GM21619 (cell line): ENCODE measurements around the gene TRMT61A.

ENCODE experiments used
- ATAC-seq: cut with Tn5 transposase; IDR thresholded peaks from one replicate; pipeline ENCODE4 v1.9.1; 2021; ENCODE audit not compliant: unreplicated experiment

Gene TRMT61A

DNA sequence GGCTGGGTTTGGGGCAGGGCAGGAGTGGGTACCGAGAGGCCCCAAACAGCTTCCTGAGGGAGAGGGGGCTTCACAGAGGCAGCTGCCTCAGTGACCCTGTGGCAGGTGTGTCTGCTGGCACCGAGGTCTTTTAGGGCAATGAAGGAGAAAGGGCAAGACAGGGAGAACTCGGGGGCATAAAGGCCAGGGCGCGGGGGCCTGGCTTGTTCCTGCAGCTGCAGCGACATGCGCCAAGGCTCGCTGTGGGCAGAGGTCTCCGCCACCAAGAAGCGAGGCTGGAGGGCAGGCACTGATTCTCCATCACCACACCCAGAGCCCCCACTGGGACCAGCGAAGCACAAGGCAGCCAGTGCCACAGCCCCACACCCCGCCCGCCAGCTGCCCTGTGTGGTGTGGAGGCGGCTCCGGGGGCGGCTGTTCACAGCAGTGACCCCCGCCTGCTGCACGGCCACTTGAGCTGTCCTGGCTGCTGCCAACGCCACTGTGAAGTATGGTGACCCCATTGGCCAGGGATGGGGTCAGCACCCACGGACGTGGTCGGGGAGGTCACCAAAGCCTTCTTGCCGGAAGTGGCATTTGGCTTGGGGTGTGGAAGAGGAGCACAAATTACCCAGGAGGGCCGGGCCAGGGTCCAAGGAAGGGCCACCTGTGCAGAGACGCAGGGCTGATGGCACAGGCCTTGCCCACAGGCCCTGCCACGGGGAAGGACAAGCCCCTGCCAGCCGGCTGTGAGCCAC is 17.1 kb downstream of the TRMT61A start:
- ATAC-seq = no peak

DNA sequence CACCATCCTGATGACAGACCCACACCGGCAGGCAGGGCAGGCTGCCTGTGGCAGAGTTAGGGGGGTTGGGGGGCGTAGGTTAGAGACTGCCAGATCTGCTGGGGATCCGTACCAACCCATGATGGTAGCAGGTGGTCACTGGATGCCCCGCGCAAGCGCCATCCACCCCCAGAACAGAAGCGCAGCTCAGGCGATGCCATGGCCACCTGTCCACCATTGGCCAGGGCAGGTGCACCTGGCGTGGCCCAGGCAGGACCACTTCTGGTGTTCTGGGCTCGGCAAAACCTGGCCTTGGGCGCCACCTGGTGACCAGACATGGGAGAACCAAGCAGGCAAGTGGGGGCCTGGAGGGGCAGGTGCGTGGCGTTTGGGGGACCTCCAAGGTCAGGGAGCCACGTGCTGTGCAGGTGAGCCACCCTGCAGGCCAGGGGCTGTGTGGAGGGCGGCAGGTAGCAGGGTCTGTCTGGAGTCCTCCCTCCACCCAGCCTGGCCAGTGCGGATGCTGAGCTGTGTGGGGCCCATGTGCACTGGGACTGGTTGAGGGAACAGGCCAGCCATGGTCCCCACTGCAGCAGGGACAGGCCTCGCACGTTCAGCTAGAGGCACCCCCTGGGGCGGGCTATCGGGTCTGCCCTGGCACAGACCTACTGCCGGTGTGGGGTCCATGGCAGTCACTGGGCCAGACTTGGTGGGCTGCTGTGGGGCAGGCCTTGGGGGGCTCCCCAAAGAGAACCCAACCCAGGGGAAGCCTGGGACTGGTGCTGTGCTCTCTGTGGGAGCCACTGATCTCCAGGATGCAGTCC is 17.9 kb downstream of the TRMT61A start:
- peak; percentile 54 for ATAC-seq

DNA sequence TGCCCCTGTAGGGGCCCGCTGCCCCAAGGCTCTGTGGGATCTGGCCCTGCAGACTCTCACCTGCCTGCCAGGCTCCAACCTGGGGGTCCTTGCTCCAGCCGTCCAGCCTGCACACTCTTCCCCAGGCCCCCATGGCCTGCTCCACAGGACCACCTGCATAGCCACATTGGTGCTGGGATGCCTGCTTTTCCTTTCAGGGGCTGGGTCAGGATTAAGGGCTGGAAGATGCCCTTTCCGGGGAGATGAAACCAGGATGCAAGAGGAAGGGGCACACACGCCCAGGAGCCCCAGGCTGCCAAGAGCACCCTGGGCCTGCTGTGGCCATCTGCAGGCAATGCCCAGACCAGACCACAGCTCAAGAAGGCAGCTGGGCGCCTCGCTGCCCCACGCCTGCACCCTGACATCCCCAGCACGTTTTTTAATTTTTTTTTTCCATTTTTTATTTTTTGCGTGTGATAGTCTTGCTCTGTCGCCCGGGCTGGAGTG is 18.5 kb downstream of the TRMT61A start:
- no peak for ATAC-seq

DNA sequence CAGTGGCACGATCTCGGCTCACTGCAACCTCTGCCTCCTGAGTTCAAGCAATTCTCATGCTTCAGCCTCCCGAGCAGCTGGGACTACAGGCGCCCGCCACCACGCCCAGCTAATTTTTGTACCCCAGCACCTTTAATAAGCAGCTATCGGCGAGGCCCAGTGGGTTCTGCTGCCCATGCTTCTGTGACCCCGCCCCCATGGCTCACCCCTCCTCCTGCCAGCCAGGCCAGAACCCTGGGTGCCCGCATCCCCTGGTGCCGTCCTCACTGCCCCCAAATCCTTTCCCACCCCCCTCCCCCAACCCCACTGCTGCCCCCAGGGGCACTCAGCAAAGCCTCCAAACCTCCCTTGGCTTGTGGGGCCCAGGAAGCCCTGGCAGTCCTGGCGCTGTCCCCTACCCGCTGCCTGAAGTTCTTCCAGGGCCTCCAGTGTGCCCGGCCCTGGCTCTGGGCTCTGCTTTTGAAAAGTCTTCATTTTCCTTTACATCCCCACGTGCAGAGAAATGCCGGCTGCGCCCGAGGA is 19.0 kb downstream of the TRMT61A start:
- no peak for ATAC-seq

DNA sequence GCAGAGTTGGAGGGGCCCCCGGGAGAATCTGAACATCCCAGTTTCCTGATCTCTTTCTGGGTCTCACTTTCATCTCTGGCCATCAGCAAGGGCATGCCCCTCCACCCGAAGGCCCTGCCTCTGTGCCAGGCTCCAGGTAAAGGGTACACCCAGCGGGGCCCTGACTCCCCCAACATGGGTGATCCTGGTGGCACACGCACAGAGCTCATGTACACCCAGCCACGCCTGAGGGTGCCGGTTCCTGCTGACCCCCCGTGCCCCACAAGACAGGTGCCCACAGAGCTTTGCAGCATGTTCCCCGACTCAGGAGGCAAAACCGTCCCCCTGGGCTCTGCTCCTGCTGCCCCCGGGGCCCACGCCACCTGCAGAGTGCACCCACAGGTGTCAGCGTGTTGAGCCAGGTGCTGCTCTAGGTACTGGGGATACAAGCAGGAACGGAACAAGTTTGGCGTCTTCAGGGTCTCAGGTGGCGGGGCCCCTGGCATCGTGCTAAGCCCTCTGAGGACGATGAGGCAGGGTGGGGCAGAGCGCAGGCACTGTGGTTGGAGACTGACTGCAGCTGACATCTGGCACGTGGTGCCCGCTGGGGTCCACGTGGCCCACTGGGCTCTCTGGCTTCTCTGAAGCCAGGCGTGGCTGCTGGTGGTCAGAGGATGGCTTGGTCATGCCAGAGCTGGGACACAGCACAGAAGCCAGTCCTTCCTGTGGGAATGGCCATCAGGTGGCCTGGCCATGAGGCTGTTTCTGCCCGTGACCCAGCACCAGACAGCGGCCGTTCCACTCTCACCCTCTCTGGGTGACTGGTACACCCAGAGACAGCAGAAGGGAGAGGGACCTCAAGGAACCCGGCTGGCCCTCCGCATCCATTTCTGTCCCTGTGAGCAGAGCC is 19.7 kb downstream of the TRMT61A start:
- no peak for ATAC-seq

DNA sequence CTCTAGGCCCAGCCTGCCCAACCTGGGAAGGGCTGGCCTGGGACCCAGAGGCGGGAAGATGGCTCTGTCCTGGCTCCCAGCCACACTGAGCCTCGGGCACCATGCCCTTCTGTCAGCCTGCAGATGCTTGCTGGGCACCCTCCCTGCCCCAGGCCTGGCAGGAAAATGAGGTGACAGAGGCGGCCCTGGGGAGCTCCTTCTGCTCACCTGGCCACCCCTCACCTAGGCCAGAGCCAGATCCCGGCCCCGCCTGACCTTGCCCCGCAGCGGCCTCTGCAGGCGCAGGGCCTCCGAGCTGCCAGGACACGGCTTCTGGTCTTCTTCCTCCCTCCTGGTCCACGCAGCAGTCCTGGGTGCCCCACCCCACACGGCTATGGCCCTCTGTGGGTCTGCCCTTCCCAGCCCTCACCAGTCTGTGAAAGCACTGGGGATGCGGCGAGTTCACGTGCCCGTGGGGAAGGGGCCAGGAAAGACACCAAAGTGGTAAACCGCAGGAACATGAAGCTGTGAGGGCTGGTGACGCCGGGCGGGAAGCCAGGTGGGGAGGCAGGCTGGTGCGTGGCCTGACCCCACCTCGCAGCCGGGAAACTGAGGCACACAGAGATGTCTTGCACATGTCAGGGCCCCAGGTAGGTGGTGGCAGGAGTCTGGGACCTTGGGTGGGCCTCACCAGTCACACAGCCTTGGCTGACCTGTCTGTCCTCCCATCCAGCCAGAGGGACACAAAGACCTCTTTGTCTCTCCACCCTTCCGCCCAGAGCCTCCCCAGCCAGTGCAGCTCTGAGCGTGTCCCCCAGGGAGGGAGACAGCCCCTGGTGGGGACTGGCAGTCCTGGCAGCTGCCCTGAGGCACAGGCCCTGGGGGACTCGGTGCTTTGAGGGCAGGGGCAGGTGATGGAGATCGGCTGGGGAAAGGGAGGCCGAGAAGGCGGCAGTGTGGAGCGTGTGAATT is 20.6 kb downstream of the TRMT61A start:
- no peak for ATAC-seq

DNA sequence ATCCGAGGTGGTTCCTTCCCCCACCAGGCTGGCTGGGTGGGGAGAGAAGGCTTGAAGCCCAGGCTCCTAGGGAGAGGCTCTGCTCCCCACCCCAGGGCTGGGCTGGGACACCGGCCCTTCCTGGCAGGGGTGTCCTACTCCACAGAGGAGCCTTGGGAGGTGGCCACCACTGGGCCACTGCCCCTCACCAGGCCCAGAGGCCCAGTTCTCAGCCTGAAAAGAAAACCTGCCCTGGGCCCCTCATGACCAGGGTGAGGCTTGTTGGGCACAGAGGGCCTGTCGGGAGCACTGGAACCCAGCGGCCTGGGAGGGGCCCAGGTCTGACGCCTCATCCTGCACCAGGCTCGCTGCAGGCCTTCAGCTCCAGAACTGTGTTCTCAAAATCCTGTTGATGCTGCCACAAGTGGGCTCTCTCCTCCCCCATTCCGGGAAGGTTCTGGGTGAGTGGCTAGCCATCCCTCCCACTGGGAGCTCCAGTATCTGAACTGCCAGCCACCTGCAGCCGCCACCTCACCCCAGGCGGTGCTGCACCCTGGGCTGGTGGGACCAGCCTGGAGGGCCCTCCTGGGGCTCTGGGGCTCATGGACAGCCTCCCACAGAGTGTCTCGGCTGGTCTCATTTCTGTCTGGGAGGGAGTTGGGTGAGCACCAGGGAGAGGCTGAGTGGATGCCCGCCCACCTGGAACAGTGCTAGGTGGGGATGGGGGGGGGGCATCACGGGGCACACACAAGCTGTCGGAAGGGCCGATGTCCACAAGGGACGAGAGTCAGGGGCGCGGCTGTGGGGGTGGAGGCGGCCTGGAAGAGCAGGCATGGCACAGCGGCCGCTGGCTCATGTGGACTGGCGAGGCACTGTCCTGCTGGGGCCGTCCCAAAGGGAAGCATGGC is 21.7 kb downstream of the TRMT61A start:
- ATAC-seq = no peak

DNA sequence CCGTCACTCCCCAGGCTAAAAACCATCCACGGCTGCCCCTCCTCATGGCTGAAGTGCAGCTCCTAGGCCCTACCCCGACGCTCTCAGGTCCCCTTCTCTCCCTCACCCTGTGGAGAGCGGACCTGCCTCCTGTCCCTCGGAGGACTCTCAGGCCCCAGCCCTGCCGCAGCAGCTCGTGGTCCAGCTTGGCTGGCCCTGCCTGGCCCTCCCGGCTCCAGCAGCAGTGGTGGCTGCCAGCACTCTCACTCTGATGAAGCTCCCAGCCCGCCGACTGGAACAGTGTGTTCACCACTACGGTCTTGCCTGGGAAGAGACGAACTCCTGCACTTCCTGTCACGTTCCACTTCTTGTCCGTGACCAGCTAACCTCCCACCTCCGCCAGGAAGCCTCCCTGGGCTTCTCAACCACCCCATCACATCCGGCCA is 22.4 kb downstream of the TRMT61A start:
- no peak for ATAC-seq

DNA sequence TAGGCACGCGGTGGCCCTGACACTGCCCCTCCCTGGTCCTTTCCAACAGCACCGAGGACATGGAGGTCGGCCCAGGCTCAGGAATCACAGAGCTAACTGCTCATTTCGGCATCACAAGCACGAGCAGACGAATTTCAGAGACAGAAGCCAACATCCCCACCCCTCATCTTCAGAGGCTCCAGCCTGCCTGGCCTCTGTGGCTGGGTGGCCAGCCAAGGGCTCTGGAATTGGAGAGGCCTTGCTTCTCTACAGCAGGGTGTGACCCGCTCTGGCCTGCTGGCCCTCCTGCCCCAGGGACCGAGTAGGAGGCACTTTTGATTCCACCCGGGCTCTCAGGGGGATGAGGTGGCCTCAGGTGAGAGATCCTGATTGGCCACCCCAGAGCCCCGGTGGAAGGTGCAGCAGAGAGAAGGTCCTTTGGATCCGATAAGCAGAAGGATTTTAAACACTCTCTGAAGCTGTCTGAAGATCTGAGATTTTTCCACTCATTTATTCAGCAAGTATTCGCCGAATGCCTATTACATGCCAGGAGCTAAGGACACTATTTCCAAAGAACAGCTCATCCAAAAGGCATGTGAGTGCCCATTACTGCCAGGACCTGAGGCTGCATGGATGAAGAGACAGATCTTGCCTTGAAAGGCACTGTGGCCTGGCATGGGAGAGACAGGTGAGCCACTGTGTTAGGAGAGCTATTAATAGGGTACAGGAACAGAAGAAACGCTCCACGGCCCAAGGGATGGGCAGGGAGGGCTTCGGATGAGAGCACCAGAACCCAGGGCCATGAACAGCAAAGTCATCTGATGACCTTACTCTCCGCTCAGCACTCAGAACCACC is 23.2 kb downstream of the TRMT61A start:
- ATAC-seq = no peak

DNA sequence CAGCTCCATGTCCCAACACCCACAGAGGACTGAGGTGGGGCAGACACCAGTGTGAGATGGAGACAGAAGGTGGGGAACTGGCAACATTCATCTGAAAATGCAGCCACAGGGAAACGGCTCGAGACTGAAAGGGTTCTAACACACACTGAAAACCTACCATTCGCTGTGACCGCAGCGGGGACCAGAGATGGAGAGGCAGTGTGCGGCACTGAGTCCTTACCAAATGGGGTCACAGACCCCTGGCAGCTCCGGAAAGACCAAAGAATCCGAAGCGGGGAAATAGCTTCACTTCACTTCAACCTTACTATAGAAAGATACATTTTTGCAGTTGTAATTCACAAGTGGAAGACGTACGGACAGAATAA is 23.8 kb downstream of the TRMT61A start:
- no peak for ATAC-seq

DNA sequence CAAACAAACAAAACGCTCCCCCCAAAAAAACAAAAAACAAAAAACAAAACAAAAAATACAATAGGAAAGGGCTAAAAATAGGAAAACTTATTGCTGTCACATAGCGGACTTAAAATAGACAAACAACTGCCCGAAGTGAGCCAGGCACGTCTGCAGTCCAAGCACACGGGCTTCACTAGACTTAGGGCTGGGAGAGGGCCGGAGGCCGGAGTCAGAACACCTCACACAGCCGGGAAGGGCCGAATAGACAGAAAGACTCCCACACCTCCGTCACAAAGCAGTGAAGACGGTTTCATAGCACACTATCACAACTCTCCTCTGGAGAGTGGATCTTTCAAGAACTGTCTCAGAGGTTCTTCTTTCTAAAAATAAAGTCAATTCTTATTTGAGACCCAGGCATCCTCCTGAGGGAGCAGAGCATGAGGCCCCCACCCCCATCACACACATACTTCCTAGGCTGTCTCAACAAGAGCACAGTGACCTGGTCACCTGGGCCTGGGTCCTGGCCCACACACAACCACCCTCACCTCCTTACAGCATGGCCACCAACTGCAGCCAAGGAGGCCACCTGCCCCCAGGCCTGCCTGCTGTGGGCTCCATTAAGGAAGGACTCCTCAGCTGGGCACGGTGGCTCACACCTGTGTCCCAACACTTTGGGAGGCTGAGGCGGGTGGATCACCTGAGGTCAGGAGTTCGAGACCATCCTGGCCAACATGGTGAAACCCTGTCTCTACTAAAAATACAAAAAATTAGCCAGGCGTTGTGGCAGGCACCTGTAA is 26.8 kb downstream of the TRMT61A start:
- ATAC-seq = no peak

DNA sequence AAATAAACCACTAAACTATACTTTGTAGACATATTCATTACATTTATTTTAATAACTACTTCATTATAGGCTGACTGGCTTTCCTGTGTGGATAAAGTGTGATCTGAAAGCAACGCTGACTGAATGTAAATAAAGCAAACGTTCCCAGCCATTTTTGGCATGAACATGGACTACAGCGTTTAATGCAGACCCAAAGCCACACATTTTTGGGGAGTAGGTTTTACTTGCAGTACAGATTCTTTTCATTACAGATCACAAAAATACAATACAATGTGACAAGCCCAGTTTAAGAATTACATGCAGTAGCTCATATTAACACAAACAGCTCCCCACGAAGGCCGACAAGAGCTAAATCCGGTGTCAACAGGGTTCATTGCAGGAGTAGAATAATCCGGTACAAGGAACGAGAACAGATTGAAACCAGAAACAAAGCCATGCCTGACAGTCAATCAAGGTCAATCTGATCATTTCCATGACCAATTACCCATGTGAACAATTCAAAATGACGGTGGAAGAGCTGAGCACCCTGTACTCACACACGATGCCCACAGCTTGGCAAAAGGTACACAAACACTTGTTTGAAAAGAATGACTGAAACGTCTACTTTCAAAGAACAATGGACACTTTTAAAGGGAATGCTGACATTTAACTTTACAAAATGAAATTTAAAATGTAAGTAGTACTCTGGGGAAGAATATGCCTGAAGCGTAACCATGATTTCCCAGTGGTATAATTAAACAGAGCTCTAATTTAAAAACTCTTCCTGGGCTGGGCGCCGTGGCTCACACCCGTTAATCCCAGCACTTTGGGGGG is 28.2 kb downstream of the TRMT61A start:
- no peak for ATAC-seq

DNA sequence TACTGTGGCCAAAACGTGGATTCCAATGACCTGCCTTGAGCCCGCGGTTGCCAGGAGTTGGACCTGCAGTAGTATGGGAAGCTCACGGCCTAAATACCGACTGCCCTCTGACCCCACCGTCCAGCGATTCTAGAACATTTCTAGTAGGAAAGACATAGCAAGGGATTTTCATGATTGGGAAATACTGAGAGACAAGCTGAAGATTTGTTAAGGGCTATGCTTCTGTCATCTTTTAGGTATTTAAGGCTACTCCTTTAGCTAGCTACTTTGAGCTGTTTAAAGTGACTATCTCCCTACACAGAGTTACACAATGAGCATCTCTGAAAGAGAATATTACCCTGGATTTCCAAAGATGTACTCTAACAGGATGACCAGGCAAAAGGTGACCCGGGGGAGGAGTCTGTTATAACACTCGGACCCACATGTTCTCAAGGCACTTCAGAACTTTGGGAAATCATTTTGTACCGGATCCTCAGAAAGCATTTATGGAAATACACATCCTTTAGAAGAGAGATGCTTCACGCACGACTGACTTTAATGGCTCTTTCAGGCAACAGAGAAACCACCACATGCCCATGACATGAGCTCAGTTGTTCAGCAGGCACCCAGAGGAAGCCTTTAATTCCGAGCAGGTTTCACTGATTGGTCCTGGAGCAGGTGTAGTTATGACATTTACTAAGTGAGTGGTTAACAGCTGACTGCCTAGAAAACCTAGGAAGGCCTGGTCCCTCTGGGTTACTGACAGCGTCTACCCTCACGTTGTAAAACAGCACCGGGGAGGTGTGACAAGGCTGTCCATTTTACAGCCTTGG is 29.3 kb downstream of the TRMT61A start:
- ATAC-seq = no peak

DNA sequence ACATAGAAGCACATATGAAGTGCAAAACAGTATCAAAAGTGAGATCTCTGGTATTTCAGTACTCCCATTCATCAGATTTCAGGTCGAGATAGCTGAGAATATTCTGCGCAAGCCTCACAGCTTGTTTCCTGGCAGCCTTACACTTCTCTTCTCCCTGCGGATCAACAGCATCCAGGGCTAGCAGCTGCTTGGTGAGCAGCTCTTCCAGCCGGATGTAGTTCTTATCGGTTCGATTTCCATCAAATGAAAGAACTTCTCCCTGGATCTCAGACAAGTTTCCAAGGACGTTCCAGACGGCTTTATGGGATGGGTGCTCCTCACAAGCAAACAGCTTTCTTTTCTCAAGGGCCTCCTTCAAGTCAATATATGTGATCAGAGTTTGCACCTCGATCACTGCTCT is 30.8 kb downstream of the TRMT61A start:
- no peak for ATAC-seq

DNA sequence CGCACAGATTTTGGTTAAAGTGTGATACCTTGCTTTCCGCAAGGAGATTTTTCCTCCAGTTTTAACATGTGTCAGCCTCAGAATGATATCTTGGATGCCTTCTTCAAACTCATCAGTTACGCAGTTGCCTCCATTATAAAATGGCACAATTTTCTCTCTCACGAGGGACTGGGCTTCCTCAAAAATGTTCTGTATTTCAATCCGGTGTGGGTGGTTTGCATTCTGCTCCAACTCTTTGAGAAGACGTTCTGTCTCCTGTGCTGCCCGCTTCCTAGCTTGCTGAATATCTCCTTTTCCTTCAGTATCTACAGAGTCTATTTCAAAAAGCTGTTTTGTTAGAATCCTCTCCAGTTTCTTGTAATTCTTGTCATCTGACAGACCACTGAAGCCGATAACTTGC is 31.7 kb downstream of the TRMT61A start:
- no peak for ATAC-seq
